Islet precursor cell (in vitro differentiated cells): ENCODE results near the gene FLAD1.

Source experiments
- DNase-seq: peaks from one replicate; pipeline ENCODE4 v3.0.0-alpha.2; 2018

FLAD1 gene

DNA sequence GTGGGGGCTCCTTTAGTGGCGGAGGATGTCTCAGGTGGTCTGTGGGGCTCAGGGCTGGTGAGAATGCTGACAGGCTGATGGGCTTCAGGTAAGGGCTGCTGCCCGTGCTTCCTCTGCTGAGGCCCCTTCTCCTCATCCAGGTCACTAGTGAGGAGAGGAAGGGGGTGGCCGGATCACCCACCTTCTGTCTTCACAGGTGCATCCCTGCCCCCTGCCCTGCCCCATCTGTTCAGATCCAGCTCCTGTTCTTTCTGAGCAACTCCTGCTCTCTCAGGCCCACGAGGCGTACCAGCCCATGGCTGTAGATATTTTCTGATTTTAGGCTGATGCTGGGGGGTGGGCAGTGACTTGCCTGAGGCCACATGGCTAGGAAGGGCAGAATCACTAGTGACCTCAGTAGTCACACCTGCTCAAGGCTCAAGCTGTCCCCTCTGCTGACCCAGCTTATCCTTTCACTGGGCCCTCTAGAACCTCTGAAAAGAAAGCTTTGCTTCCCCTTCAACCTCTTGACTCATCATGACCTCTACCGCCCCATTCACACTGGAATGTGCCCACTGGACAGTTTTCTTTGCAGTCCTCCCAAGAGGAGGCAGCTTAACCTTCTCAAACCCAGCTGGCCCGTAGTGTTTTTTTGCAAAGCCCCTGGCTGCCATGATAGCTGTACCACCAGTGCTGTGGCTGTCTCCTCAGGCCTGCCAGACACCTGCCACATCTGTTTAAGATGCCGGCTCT is 35.6 kb downstream of the FLAD1 start:
- DNase-seq: no peak

DNA sequence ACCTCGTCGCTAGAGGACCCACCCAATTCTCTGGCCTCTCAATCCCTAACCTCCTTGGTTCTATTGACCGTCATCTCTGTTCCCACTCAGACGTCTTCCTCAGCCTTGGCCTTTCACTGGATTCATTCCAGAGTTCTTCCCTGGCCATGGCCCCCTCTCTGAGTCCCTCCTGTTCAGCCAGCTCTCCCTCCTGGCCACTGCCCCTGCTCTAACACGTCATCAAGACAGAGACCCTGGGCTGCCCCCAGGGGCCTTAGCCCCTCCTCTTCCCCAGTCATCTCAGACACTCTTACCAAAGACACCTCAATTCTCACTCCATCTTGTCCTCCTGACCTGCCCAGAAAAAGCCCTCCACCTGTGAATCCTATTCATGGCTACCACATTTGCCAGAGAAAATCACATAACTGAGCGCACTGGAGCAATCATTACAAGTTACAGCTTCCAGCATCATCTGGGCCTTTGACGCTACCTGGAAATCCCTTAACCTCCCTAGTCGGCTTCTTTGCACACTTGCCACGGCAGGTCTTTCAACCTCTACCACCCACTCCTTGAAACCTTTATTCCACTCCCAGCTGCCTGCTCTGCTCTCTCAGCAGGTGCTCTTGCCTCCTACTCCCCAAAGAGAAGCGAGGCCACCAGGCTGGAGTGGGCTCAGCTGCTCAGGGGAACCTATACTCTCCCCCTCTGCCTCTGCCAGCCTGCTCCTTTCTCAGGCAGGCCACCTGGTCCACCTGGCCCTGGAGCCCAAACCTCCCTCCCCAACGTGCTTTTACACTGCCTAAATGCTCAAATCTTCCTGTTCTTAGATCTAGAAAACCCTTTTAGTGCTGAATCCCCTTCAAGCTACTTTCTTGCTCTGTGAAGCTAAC is 36.5 kb downstream of the FLAD1 start:
- DNase-seq: no peak

DNA sequence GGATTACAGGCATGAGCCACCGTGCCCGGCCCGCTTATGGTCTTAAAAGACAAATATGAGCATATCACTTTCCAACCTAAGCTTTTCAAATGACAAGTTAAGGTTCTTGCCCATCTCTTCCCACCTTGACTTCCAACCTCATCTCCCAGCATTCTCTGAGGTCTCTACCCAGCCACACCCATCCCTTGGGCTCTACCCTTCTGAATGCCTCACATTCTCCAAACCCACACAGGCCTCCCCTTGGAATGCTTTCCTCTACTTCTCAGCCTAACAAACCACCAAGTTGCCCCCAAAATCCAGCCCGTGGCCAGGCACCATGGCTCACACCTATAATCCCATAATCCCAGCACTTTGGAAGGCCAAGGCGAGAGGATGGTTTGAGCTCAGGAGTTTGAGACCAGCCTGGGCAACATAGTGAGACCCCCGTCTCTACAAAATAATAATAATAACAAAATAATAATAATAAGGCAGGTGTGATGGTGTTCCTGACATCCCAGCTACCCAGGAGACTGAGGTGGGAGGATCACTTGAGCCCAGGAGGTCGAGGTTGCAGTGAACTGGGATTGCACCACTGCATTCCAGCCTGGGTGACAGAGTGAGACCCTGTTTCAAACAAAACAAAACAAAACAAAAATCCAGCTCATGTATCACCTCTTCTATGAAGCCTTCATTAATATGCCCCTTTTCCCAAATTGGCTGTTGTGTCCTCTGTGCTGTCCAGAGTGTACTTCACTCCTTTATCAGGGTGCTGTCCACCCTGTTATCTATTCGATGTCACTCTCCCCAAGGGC is 39.2 kb downstream of the FLAD1 start:
- no peak for DNase-seq

DNA sequence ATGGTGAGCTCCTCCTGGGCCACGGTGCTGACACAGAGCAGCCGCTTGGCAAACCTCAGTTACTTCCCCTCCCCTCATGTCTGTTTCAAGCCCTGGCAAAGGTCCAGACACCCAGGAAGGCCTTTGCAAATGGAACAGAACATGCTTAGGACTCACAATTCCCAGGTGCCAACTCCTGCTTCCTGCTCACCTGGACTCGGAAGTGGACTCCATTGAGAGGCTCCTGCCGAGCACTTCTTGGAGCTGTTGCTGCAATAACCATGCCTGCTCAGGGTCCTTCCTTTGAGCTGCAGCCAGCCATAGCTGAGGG is 39.7 kb downstream of the FLAD1 start:
- no peak for DNase-seq

DNA sequence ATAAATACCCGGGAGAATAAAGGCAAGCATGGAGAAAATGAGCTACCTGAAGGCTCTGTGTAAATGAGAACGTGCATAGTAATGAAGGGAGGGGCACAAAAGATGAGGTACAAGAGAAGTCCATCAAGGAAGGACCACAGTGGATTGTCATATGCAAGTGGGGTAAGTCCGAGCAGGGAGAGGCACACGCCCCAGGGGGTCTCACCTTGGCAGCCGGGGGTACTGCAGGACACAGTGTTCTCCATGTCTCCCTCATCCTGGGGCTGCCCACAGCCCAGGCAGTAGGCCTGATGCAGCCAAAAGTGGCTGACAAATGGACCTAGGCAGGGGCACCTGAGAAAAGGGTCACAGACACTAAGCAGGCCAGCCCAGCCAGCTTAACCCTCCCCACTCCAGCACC is 40.5 kb downstream of the FLAD1 start:
- no peak for DNase-seq

DNA sequence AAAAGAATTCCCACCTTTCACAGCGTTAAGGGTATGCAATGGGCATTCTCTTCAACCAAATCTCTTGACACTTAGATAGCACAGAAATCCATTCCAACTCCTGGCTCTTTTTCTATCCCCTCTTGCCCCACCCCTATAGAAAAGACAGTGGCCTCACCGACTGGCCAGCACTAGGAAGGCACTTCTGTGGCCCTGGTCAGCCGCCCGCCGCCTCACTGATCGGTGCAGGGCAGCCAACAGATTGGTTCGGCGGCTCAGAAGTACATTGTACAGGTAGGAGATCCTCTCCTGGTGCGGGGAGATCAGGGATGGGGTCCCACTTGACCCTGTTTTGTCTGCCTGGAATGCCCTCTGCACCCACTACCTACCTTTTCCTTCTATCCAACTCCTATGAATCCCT is 41.2 kb downstream of the FLAD1 start:
- no peak for DNase-seq

DNA sequence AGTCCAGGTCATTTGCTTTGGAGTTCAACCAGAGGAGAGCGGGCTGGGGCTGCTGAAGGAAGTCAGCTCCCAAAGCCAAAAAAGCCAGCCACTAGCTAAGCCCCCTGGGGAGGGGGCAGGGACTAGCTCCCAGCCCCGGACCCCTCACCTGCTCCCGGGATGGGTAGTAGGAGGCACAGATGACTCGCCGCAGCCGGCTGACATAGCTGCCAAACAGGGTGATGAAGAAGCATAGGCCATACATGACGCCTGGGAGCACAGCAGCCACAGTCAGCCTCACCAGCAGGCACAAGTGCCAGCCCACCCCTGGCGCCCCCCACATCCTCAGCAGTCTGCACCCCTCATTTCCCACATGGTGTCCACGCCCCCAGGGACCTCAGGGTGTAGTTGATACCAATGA is 43.0 kb downstream of the FLAD1 start:
- DNase-seq: peak; percentile 69

DNA sequence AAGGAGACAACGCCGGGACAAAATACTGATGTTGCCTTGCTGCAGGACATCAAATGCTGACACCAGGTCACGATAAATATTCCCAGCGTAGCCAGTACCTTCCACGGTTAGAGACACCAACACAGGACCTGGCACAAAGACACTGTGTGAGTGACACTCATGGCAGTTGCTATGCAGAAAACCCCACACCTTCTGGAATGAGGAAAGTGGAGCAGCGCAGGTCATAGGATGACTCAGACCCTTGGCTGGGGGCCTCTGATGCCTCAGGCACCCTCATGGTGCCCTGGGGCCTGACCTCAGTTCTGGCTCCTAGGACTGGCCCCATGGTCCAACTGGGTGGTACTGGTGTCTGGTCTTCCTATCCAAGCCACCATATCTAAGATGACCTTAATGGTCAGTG is 43.4 kb downstream of the FLAD1 start:
- DNase-seq: peak; percentile 74

DNA sequence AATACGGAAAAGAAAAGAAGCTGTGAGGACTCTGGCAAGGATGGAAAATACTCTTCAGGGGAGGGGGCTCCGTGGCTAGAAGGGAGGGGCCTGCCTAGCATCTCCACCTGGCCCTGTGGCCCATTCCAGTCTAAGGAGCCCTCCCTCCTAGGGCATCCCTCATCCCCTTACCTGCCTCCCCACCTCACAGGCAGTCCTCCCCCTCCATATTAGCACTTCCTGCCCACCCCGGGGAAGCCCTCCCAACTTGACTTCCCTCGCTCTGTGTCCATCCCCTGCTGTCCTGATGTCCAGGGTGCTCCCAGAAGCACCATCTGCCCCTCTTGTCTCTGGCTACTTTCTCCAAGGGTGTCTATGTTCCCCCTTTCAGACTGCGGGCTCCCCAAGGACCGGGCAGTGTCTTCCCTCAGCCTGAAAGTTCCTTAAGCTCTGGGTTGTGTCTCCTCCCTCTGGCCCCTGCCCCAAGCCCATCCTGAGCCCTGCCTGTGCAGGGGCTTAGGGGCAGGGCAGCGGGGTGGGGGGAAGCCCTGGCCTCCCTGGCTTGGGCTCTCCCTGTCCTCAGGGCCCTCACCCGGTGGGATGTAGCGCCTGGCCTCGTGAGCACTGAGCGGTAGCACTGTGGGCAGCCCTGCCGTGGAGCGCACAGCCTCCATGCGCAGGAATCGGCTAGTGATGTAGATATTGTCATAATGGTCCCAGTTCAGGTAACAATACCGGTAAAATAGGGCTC is 46.5 kb downstream of the FLAD1 start:
- DNase-seq: no peak

DNA sequence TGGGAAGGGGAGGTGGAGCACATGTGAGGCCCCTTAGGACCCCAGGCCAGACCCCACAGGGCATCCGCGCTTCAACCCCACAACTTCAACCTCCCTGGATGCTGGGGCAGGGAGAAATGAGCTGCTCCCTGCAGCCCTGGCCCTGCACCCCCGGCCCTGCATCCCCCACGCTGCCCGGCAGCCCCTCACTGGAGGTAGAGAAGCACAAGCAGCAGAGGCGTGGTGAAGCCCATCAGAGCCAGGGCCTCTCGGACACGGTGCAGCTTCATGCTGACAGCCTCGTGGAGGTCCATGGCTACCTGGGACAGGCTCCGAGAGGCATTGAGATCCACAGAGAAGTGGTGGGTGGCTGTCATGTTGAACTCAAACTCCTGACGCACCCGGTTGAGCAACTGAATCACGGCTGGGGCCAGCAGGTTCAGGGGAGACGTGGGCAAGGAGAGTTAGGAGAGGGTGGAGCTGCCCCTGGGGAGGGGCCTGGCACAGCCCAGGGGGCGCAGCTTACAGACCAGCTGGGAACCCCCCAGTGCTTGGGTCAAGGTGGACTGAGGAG is 47.2 kb downstream of the FLAD1 start:
- no peak for DNase-seq

DNA sequence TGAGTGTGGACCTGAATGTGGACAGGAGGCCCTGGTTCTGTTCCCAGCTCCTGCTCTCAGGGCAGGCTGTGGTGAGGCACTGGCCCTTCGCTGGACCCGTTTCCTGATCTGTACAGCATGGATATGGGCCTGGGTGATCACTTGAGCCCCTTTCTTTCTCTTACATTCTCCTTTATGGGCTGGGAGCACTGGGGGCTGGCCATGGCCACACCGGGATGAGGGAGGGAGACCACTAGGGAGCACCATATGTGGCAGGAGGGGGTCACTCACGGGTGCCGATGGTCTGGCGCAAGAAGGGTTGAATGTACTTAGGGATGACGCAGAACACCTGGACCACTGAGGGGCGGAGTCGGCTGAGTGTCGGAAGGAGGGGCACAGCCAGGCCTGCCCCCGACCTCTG is 47.8 kb downstream of the FLAD1 start:
- DNase-seq: no peak

DNA sequence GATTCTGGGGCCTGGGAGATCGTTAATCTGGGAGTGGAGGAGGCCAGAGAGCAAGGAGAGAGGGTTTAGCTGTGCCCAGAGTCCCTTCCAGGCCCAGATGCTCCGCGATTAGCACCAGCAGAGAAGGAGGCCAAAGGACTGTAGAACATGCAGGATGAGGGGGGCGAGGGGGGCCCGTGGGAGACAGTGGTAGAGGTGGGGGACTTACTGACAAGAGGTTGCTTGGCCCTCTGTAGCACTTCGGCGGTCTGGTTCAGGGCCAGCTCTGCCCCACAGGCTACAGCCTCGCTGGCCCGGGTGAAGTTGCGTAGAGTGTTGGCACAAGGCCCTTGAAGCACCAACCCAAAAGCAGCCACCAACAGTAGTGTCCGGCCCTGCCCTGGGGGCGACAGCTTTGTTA is 49.7 kb downstream of the FLAD1 start:
- no peak for DNase-seq

DNA sequence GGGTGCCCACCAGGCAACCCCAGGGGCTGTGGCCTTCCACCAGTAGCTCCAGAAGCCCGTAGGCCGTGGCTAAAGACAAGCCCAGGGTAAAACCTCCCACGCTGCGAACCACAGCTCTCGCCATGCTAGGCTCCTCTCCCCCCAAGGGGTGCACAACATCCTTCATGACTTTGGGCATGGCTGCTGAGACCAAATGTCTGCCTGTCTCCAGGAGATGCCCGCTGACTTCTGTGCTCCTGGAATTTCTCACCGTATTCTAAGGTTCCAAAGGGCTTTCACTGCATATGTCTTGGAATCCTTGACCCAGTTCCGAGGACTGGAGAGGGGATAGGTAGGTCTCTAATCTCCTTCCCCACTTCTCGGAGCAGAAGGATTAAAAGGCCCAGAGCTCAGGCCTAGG is 50.4 kb downstream of the FLAD1 start, which contains the start of the genes DCST1 and DCST2:
TSS of gene DCST1 (plus strand) at position 301 of the 400 bp plus-strand sequence. CDS start 213 bp downstream, outside the sequence.
TSS of gene DCST2 (minus strand) at position 258 of the 400 bp plus-strand sequence. CDS start at position 178, 80 bp downstream.
- no peak for DNase-seq

DNA sequence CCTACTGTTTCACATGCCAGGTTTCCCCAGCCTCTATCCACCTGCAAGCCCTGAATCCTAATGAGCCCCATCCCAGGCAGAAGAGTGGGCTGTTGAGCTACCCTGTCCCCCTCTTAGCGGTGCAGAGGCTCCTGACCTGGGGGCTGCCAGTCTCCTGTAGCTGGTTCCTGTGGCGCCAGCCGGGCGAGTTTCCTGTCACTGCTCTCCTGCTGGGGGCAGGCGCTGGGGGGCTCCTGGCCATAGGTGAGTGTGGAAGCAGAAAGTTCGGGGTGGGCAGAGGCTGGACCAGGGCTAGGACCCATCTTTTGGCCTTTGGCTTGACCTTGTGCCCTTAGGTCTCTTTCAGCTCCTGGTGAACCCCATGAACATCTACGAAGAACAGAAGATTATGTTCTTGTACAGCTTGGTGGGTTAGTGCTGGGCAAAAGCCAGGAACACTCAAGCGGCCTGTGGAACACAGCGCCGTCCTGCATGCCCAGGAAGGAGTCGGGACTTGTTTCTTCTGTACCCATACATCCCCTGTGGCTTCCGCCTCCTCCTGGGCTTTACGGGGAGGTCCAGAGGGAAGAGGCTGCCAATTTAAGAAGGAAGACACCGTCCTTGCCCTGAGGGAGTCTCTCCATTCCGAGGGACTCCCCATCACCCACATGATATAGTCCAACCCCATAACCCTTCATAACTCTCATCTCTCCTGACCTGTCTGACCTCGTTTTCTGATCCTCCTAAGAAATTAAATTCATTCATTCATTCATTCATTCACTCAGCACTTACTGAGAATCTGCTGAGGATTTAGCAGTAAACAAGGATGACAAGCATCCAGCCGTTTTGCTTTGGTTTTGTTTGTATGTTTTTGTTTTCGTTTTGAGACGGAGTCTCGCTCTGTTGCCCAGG is 51.4 kb downstream of the FLAD1 start:
- DNase-seq: no peak

DNA sequence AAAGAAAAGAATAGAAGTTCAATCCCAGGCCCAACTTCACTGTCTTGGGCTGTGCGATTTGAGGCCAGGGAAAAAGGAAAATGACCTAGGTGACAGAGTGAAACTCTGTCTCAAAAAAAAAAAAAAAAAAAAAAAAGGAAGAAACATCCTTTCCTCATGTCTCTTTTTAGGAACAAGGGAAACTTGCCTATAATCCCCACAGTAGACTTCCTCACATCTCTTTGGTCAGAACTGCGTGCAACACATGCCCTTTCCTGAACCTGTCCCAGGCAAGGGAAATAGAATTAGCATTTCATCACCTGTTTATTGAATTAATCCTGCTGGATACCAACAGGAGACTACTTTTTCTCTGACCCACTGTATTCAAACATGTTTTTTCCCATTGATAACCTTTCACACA is 52.8 kb downstream of the FLAD1 start:
- no peak for DNase-seq

DNA sequence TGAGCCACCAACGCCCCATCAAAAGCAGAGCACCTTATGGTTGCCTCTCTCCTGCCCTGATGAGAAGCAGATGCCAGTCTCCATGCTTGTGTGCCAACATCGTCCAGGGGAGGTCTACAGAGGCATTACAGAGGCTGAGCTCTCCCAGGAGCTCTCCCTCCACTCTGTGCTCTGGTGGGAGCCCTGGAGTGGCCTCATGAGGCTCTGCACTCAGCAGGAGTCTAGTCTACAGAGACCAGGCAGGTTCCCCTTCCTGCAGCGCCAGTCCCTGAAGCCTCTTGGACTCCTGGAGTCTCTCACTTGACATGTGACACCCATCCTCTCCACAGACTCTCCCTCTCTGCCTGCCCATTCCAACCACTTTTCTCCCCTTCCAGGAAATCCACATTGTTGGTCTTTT is 53.9 kb downstream of the FLAD1 start:
- DNase-seq: no peak

DNA sequence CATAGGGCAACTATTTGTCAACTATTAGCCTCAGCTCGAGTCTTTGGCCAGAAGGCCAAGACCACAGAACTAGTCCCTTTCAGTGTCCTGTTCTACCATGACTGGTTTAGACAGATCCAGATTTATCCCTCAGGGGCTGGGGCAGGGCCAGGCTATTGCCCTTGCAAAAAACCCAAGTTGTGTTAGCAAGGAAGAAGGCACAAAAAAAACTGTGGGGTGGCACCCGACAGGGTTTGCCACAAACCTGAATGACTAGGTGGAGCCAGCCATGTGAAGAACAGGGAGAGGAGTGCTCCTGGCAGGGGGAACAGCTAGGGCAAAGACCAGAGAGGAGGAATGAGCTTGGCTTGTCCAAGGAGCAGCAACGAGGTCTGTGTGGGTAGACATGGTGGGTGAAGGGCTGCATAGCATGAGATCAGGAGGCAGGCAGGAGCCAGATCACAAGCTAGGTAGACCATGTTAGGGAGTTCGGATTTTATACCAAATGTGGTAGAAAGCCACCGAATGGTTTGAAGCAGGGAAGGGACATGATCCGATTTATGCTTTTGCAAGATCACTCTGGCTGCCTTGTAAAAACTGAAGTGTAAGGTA is 54.8 kb downstream of the FLAD1 start:
- no peak for DNase-seq

DNA sequence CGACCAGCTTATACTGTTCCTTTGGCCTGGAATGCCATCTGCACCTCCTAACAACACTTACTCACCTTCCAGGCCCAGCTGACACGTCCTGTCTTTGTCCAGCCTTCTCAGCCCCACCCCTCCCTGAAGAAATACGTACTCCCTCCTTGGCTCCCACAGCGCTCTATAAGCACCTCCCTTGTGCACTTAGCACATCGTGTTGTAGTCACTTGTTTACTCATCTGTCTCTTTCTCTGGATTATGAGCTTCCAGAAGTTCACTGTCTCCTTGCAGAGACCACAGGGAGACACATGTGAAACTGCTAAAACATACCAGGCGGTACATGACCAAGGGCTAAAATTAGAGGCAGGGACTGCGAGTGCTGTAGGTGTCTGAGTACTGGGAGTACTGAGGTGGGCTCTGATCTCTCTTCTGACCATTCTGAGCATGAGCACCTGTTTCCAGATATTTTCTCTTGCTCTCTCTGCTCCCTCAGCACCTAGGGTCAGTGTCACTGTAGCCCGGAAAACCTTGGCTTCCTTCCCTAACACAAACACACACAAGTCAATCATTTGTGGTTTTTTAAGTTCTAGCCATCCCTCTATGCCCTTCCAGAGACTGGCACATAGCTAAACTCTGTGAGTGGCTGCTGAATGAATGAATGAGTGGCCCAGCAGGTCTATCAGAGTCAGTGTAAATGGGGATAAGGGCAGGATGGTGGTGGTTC is 55.6 kb downstream of the FLAD1 start:
- DNase-seq: no peak

DNA sequence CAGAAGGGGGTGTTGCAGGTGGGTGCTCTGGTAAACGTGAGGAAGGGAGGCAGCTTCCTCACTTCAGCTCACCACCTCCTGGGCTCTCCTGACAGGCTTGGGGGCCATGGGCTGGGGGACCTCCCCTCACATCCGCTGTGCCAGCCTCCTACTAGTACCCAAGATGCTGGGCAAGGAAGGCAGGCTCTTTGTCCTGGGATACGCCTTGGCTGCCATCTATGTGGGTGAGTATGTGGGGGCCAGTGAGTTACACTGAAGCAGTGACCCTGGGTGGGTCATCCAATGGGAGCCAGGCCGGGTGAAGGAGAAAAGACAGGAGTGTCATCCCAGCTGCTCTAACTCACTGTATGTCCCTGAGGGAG is 56.1 kb downstream of the FLAD1 start:
- DNase-seq: no peak

DNA sequence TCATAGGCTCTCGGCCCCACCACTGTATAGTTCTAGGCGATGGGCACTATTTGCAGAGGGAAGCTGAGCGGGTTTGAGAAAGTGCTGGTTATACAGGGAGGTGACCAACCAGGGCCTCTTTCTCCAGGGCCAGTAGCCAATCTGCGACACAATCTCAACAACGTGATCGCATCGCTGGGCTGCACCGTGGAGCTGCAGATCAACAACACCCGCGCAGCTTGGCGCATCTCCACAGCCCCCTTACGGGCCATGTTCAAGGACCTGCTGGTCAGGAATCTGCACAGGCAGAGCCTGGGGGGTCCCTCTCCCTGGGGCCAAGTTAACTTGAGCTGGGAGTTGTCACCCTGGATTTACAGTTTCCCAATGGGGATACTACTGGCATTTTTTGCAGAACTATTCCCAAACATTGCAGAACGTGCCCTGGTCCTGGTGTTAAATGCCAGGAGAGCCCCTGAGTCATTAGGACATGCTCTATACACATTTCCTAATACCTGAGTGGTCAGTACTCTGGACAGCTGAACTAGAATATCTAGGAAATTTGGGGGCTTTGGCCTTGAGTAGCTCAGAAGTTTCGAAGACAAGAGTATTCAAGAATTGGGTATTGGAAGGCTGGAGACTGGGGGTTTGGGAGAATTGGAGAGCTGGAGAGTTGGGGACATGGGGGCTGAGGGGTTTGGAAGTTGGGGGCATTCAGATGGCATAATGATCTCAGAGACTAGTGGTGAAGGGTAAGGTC is 57.4 kb downstream of the FLAD1 start:
- no peak for DNase-seq
